Karpas-422 (cell line): ENCODE data around the gene BICDL1. TPM values are rescaled to one million over a fixed set of nuclear protein-coding genes. Genes with fewer than 3 reads are reported as not detected.

Experiments
- small RNA-seq: library from RNA; depleted of rRNA; stranded (forward); fragments of <200 nt; gene quantifications from one replicate; pipeline ENCODE3, GENCODE V24; 2014
- total RNA-seq: library from RNA; depleted of rRNA; stranded (reverse); fragments of >200 nt; shearing (Covaris generic); gene quantifications from 2 replicates; pipeline ENCODE4 v1.2.3, GENCODE V29; 2014; ENCODE audit warnings: low replicate concordance; rRNA removed

The BICDL1 gene
- total RNA-seq, 1 experiment from 2014 or later, result 28.5 TPM

Small RNA genes lying within 50 kb of the gene (small RNA-seq; reads per million reads assigned to genes)
- gene AC004812.1, result not detected

Other genes with a start within 250 kb of the BICDL1 start
- 16.5 and 29.0 TPM in 2 replicates for gene CIT, start 111.9 kb upstream of the BICDL1 start, total RNA-seq
- 18.9 and 29.4 TPM in 2 replicates for gene RAB35, start 127.5 kb downstream of the BICDL1 start, total RNA-seq
- 53.6 and 75.2 TPM in 2 replicates for gene GCN1, start 205.5 kb downstream of the BICDL1 start, total RNA-seq
- gene RPLP0, start 211.9 kb downstream of the BICDL1 start, total RNA-seq, result 4,777 and 6,150 TPM in 2 replicates